DND-41 (cell line): ENCODE data around the gene TARP.
"Not testable (repeated sequence)": the region's sequence is repeated elsewhere in the genome, so short reads cannot be mapped to it uniquely, and the experiment has no call there.

Source experiments
- ATAC-seq: fragments of 200-7000 bp; cut with Tn5 transposase; 3 replicates; pipeline ENCODE4 v1.9.1; 2021; ENCODE audit warnings: low read depth; ENCODE audit not compliant: insufficient read depth
- DNase-seq: peaks from one replicate; pipeline ENCODE4 v3.0.0-alpha.2; 2020
- H2AFZ ChIP-seq: 2 replicates; pipeline ENCODE4 v1.6.0; 2012; ENCODE audit warnings: low read depth, low read length
- H3K27ac ChIP-seq: 2 replicates; pipeline ENCODE4 v1.5.1; 2012; ENCODE audit warnings: low read length, inconsistent platforms
- H3K27me3 ChIP-seq: fragments of 200-600 bp; sonication (generic); 2 replicates; pipeline ENCODE4 v1.6.0; 2012; ENCODE audit warnings: low read length, mild to moderate bottlenecking, inconsistent platforms; ENCODE audit not compliant: insufficient read depth, poor library complexity
- H3K36me3 ChIP-seq: 2 replicates; pipeline ENCODE4 v1.5.1; 2012; ENCODE audit warnings: low read length, inconsistent platforms; ENCODE audit not compliant: insufficient read depth
- H3K4me1 ChIP-seq: 2 replicates; pipeline ENCODE4 v1.5.1; 2012; ENCODE audit warnings: mild to moderate bottlenecking, low read length; ENCODE audit not compliant: insufficient read depth
- H3K4me2 ChIP-seq: 2 replicates; pipeline ENCODE4 v1.6.0; 2012; ENCODE audit warnings: mild to moderate bottlenecking, moderate library complexity, low read length, inconsistent platforms; ENCODE audit not compliant: insufficient read depth
- H3K4me3 ChIP-seq, 2 experiments: fragments of 200-600 bp in 1 of 2; shearing (Covaris generic) in 1 of 2; 2 replicates each; pipeline ENCODE4 v1.5.1; 2012 to 2016; ENCODE audit warnings: inconsistent platforms in 2 of 2, low read length in 2 of 2, mild to moderate bottlenecking in 2 of 2, low read depth in 1 of 2, moderate library complexity in 1 of 2
- H3K79me2 ChIP-seq: 2 replicates; pipeline ENCODE4 v1.6.0; 2012; ENCODE audit warnings: low read length, inconsistent platforms; ENCODE audit not compliant: insufficient read depth
- H3K9ac ChIP-seq: 2 replicates; pipeline ENCODE4 v1.6.0; 2012; ENCODE audit warnings: low read depth, mild to moderate bottlenecking, inconsistent platforms, low read length, moderate library complexity
- H3K9me3 ChIP-seq: 2 replicates; pipeline ENCODE4 v1.5.1; 2012; ENCODE audit warnings: low read length, moderate library complexity, mild to moderate bottlenecking, inconsistent platforms; ENCODE audit not compliant: insufficient read depth, severe bottlenecking
- H4K20me1 ChIP-seq: 2 replicates; pipeline ENCODE4 v1.6.0; 2012; ENCODE audit warnings: low read length; ENCODE audit not compliant: insufficient read depth
- CTCF ChIP-seq: IDR thresholded peaks from 2 replicates; pipeline ENCODE4 v1.5.1; 2012; ENCODE audit warnings: borderline replicate concordance, low read length, moderate library complexity, mild to moderate bottlenecking; ENCODE audit not compliant: poor library complexity, severe bottlenecking; ENCODE audit errors: extremely low read depth
- EZH2 ChIP-seq: IDR thresholded peaks from 3 replicates; pipeline ENCODE4 v1.6.1; 2012; ENCODE audit warnings: borderline replicate concordance, low read depth, mild to moderate bottlenecking, moderate library complexity, low read length, inconsistent platforms; ENCODE audit not compliant: severe bottlenecking

TARP gene

GRCh38 chr7:38244516-38244915, 28.9 kb downstream of the TARP start:
- DNase-seq (no peak), ATAC-seq (no peak)
- no peaks in the 10 kb centered on the region for H3K9me3 ChIP-seq
- H3K27ac ChIP-seq: no peak overlapping the region
- no peak overlapping the region for H3K9ac ChIP-seq
- no peak overlapping the region for H2AFZ ChIP-seq
- no peaks in the 10 kb centered on the region for H4K20me1 ChIP-seq
- no peaks in the 10 kb centered on the region for H3K4me1 ChIP-seq
- no peak for TF ChIP-seq EZH2
- no peak for TF ChIP-seq CTCF
- no peaks in the 10 kb centered on the region for H3K27me3 ChIP-seq
- no peak overlapping the region for H3K4me2 ChIP-seq
- H3K36me3 ChIP-seq: peaks cover 52% of the 10 kb centered on the region
- no peak overlapping the region for H3K4me3 ChIP-seq
- H3K79me2 ChIP-seq: no peaks in the 10 kb centered on the region

GRCh38 chr7:38243345-38243744, 30.1 kb downstream of the TARP start:
- not testable (repeated sequence) for H3K9ac ChIP-seq, H3K4me3 ChIP-seq, H3K9me3 ChIP-seq, H2AFZ ChIP-seq, DNase-seq, H4K20me1 ChIP-seq, H3K79me2 ChIP-seq, ATAC-seq, H3K27me3 ChIP-seq, H3K4me1 ChIP-seq, H3K4me2 ChIP-seq, H3K27ac ChIP-seq
- H3K36me3 ChIP-seq: peaks cover 57% of the 10 kb centered on the region

GRCh38 chr7:38242814-38243213, 30.6 kb downstream of the TARP start:
- Histone ChIP-seq H3K79me2 (no peaks in the 10 kb centered on the region), H3K36me3 (peaks cover 52% of the 10 kb centered on the region), H3K4me1 (no peaks in the 10 kb centered on the region), H3K27ac (no peak overlapping the region), H3K9ac (no peak overlapping the region), H3K9me3 (no peaks in the 10 kb centered on the region), H2AFZ (no peak overlapping the region), H3K4me3 (no peak overlapping the region), H3K27me3 (no peaks in the 10 kb centered on the region), H3K4me2 (no peak overlapping the region), H4K20me1 (no peaks in the 10 kb centered on the region)
- ATAC-seq (no peak), DNase-seq (no peak)
- TF ChIP-seq EZH2: no peak
- no peak for TF ChIP-seq CTCF

- peaks cover 8% of the 10 kb centered on the region for H3K4me1 ChIP-seq
- no peak overlapping the region for H2AFZ ChIP-seq
- ATAC-seq (no peak), DNase-seq (no peak)
- H4K20me1 ChIP-seq: no peaks in the 10 kb centered on the region
- H3K27me3 ChIP-seq: no peaks in the 10 kb centered on the region
- no peak for TF ChIP-seq CTCF
- H3K4me2 ChIP-seq: no peak overlapping the region
- H3K27ac ChIP-seq: no peak overlapping the region
- H3K9me3 ChIP-seq: no peaks in the 10 kb centered on the region
- no peaks in the 10 kb centered on the region for H3K79me2 ChIP-seq
- peaks cover 46% of the 10 kb centered on the region for H3K36me3 ChIP-seq
- H3K9ac ChIP-seq: no peak overlapping the region
- no peak overlapping the region for H3K4me3 ChIP-seq
Observed at GRCh38 chr7:38241071-38241470, 32.4 kb downstream of the TARP start.

- not testable (repeated sequence) for H3K4me2 ChIP-seq, H3K27ac ChIP-seq, H3K9ac ChIP-seq, H2AFZ ChIP-seq, H4K20me1 ChIP-seq, H3K79me2 ChIP-seq, H3K9me3 ChIP-seq, H3K27me3 ChIP-seq, DNase-seq, H3K4me3 ChIP-seq, ATAC-seq
- Histone ChIP-seq H3K4me1 (peaks cover 26% of the 10 kb centered on the region), H3K36me3 (peaks cover 31% of the 10 kb centered on the region)
Observed at GRCh38 chr7:38239129-38239528, 34.3 kb downstream of the TARP start.
